Central memory CD4-positive, alpha-beta T cell (primary cell): ENCODE data around the gene PDE10A.

ENCODE experiments used
- DNase-seq: peaks from one replicate; pipeline ENCODE4 v3.0.0; 2022

Gene PDE10A

GRCh38 chr6:165653607-165654006, 9.4 kb downstream of the PDE10A start:
- no peak for DNase-seq

GRCh38 chr6:165653196-165653595, 9.8 kb downstream of the PDE10A start:
- DNase-seq, result no peak

- no peak for DNase-seq
Observed at GRCh38 chr6:165652766-165653165, 10.3 kb downstream of the PDE10A start.

- no peak for DNase-seq
Observed at GRCh38 chr6:165649166-165650137, 13.6 kb downstream of the PDE10A start.

GRCh38 chr6:165647041-165647440, 16.0 kb downstream of the PDE10A start:
- no peak for DNase-seq

- no peak for DNase-seq
Observed at GRCh38 chr6:165645919-165646318, 17.1 kb downstream of the PDE10A start.

- no peak for DNase-seq
Observed at GRCh38 chr6:165644586-165645266, 18.3 kb downstream of the PDE10A start.

- no peak for DNase-seq
Observed at GRCh38 chr6:165643015-165643414, 20.0 kb downstream of the PDE10A start.

GRCh38 chr6:165641672-165642156, 21.3 kb downstream of the PDE10A start:
- no peak for DNase-seq

- no peak for DNase-seq
Observed at GRCh38 chr6:165640806-165641205, 22.2 kb downstream of the PDE10A start.

GRCh38 chr6:165638530-165638929, 24.5 kb downstream of the PDE10A start:
- no peak for DNase-seq

GRCh38 chr6:165637586-165637985, 25.5 kb downstream of the PDE10A start:
- DNase-seq, result no peak

GRCh38 chr6:165636402-165637048, 26.5 kb downstream of the PDE10A start:
- DNase-seq, result no peak

- no peak for DNase-seq
Observed at GRCh38 chr6:165635965-165636364, 27.1 kb downstream of the PDE10A start.

GRCh38 chr6:165634101-165634880, 28.8 kb downstream of the PDE10A start:
- DNase-seq, result no peak

- no peak for DNase-seq
Observed at GRCh38 chr6:165632194-165632593, 30.8 kb downstream of the PDE10A start.

- no peak for DNase-seq
Observed at GRCh38 chr6:165630544-165630953, 32.5 kb downstream of the PDE10A start.

GRCh38 chr6:165628955-165629354, 34.1 kb downstream of the PDE10A start:
- DNase-seq, result no peak

- no peak for DNase-seq
Observed at GRCh38 chr6:165627366-165627765, 35.7 kb downstream of the PDE10A start.

GRCh38 chr6:165626711-165627110, 36.3 kb downstream of the PDE10A start:
- DNase-seq, result no peak

GRCh38 chr6:165624871-165625639, 38.0 kb downstream of the PDE10A start:
- no peak for DNase-seq

GRCh38 chr6:165621940-165622339, 41.1 kb downstream of the PDE10A start:
- no peak for DNase-seq
